Measurements from ENCODE around the gene PSMB8.

PSMB8 gene

GRCh38 chr6:32838114-32838958 is 5.5 kb downstream of the PSMB8 start, which contains the start of gene TAP2 (continued):
- TF ChIP-seq ZFP69B (tag by site-specific recombination; IDR thresholded peaks at IDR 0.05) (no peak), OSR2 (tag by site-specific recombination; IDR thresholded peaks at IDR 0.05) (no peak), GFI1B (tag by site-specific recombination; IDR thresholded peaks at IDR 0.05) (no peak), SP2 (tag by site-specific recombination; IDR thresholded peaks at IDR 0.05) (peak; percentile 15; the same call in 1 of the 2 replicates), KLF9 (tag by site-specific recombination; IDR thresholded peaks at IDR 0.05; ENCODE audit: low read depth) (no peak), ZNF335 (tag by site-specific recombination; conservative IDR thresholded peaks at IDR 0.05) (peak; percentile 85), ZNF311 (tag by site-specific recombination; IDR thresholded peaks at IDR 0.05; ENCODE audit: borderline replicate concordance) (no peak), ZXDB (tag by site-specific recombination; IDR thresholded peaks at IDR 0.05) (peak; percentile 15; the same call in 1 of the 2 replicates), ZNF184 (tag by site-specific recombination; IDR thresholded peaks at IDR 0.05) (no peak), ZBTB8A (tag by site-specific recombination; IDR thresholded peaks at IDR 0.05) (peak; percentile 58; the same call in 1 of the 2 replicates), ZNF792 (tag by site-specific recombination; IDR thresholded peaks at IDR 0.05) (no peak), ZFP37 (tag by site-specific recombination; IDR thresholded peaks at IDR 0.05) (peak; percentile 83; the same call in 1 of the 2 replicates), ZNF221 (tag by site-specific recombination; IDR thresholded peaks at IDR 0.05; ENCODE audit: borderline replicate concordance) (no peak), ZNF501 (tag by site-specific recombination; IDR thresholded peaks at IDR 0.05) (peak; percentile 58; the same call in 1 of the 2 replicates), ZNF610 (tag by site-specific recombination; IDR thresholded peaks at IDR 0.05; ENCODE audit: borderline replicate concordance) (no peak), ZNF626 (tag by site-specific recombination; IDR thresholded peaks at IDR 0.05) (no peak), ZNF175 (tag by site-specific recombination; IDR thresholded peaks at IDR 0.05) (no peak), ZNF274 (IDR thresholded peaks at IDR 0.05; ENCODE audit: low read length) (no peak), ZNF274 (tag by site-specific recombination; IDR thresholded peaks at IDR 0.05; ENCODE audit: borderline replicate concordance) (no peak), ZFHX2 (tag by site-specific recombination; conservative IDR thresholded peaks at IDR 0.05) (no peak), INSM2 (tag by site-specific recombination; IDR thresholded peaks at IDR 0.05) (no peak), ZIC2 (tag by site-specific recombination; IDR thresholded peaks at IDR 0.05) (no peak), ZNF157 (tag by site-specific recombination; IDR thresholded peaks at IDR 0.05) (no peak), ZNF560 (tag by site-specific recombination; IDR thresholded peaks at IDR 0.05; ENCODE audit: borderline replicate concordance) (no peak), SP3 (tag by site-specific recombination; IDR thresholded peaks at IDR 0.05) (peak; percentile 50; the same call in 1 of the 2 replicates), ZNF654 (tag by site-specific recombination; IDR thresholded peaks at IDR 0.05; ENCODE audit: low read depth) (peak; percentile 92), ZNF776 (tag by site-specific recombination; IDR thresholded peaks at IDR 0.05; ENCODE audit: borderline replicate concordance) (no peak), FEZF1 (tag by site-specific recombination; IDR thresholded peaks at IDR 0.05) (no peak)
- TF ChIP-seq, protein P1, sequence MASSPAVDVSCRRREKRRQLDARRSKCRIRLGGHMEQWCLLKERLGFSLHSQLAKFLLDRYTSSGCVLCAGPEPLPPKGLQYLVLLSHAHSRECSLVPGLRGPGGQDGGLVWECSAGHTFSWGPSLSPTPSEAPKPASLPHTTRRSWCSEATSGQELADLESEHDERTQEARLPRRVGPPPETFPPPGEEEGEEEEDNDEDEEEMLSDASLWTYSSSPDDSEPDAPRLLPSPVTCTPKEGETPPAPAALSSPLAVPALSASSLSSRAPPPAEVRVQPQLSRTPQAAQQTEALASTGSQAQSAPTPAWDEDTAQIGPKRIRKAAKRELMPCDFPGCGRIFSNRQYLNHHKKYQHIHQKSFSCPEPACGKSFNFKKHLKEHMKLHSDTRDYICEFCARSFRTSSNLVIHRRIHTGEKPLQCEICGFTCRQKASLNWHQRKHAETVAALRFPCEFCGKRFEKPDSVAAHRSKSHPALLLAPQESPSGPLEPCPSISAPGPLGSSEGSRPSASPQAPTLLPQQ (tag by site-specific recombination; IDR thresholded peaks at IDR 0.05): peak; percentile 31; the same call in 1 of the 2 replicates
- TF ChIP-seq, protein P2, sequence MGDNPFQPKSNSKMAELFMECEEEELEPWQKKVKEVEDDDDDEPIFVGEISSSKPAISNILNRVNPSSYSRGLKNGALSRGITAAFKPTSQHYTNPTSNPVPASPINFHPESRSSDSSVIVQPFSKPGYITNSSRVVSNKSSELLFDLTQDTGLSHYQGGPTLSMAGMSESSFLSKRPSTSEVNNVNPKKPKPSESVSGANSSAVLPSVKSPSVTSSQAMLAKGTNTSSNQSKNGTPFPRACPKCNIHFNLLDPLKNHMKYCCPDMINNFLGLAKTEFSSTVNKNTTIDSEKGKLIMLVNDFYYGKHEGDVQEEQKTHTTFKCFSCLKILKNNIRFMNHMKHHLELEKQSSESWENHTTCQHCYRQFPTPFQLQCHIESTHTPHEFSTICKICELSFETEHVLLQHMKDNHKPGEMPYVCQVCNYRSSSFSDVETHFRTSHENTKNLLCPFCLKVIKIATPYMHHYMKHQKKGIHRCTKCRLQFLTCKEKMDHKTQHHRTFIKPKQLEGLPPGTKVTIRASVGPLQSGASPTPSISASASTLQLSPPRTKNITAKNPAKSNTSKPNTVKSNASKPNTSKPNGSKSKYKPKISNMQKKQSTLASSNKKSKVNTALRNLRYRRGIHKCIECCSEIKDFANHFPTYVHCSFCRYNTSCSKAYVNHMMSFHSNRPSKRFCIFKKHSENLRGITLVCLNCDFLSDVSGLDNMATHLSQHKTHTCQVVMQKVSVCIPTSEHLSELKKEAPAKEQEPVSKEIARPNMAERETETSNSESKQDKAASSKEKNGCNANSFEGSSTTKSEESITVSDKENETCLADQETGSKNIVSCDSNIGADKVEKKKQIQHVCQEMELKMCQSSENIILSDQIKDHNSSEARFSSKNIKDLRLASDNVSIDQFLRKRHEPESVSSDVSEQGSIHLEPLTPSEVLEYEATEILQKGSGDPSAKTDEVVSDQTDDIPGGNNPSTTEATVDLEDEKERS (tag by site-specific recombination; IDR thresholded peaks at IDR 0.05): no peak
- TF ChIP-seq, protein P3, sequence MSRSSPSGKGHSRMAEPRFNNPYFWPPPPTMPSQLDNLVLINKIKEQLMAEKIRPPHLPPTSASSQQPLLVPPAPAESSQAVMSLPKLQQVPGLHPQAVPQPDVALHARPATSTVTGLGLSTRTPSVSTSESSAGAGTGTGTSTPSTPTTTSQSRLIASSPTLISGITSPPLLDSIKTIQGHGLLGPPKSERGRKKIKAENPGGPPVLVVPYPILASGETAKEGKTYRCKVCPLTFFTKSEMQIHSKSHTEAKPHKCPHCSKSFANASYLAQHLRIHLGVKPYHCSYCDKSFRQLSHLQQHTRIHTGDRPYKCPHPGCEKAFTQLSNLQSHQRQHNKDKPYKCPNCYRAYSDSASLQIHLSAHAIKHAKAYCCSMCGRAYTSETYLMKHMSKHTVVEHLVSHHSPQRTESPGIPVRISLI (tag by site-specific recombination; IDR thresholded peaks at IDR 0.05): no peak; the same call in 1 of the 2 replicates
- TF ChIP-seq, protein P4, sequence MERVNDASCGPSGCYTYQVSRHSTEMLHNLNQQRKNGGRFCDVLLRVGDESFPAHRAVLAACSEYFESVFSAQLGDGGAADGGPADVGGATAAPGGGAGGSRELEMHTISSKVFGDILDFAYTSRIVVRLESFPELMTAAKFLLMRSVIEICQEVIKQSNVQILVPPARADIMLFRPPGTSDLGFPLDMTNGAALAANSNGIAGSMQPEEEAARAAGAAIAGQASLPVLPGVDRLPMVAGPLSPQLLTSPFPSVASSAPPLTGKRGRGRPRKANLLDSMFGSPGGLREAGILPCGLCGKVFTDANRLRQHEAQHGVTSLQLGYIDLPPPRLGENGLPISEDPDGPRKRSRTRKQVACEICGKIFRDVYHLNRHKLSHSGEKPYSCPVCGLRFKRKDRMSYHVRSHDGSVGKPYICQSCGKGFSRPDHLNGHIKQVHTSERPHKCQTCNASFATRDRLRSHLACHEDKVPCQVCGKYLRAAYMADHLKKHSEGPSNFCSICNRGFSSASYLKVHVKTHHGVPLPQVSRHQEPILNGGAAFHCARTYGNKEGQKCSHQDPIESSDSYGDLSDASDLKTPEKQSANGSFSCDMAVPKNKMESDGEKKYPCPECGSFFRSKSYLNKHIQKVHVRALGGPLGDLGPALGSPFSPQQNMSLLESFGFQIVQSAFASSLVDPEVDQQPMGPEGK (tag by site-specific recombination; IDR thresholded peaks at IDR 0.05): peak; percentile 35
